SK-N-SH (cell line): ENCODE data around the gene MARCHF10.

Experiments used
- RAD21 ChIP-seq: IDR thresholded peaks from 2 replicates; pipeline ENCODE4 v1.6.1; 2012; ENCODE audit warnings: mild to moderate bottlenecking, low read length
- RCOR1 ChIP-seq: fragments of 150-350 bp; IDR thresholded peaks from 2 replicates; pipeline ENCODE4 v1.6.1; 2017; ENCODE audit warnings: antibody characterized with exemption, low read length
- TAF1 ChIP-seq: IDR thresholded peaks from 2 replicates; pipeline ENCODE4 v1.6.1; 2012; ENCODE audit warnings: low read depth, mild to moderate bottlenecking, low read length, moderate library complexity, borderline replicate concordance

GRCh38 chr17:62781831-62782251, 26.3 kb downstream of the MARCHF10 start:
- TF ChIP-seq RAD21 (no peak), RCOR1 (no peak), TAF1 (no peak)
